ENCODE results near the gene WWOX. TPM values are rescaled to one million over a fixed set of nuclear protein-coding genes. Genes with fewer than 3 reads are reported as not detected.
"Not testable (repeated sequence)": the region's sequence is repeated elsewhere in the genome, so short reads cannot be mapped to it uniquely, and the experiment has no call there.

The WWOX gene
- total and polyA plus RNA-seq, 2 donors (not counting 1 experiment from before 2014, with no cell fraction given) = 10.5 to 42.3 TPM

GRCh38 chr16:78690510-78690909 lies 591.1 kb downstream of the WWOX start:
- WGBS (ENCODE audit: insufficient coverage) = 96% methylated on average over 3 of the region's 4 CpGs
- H3K4me3 ChIP-seq (ENCODE audit: control extremely low read depth in 1 of 5, extremely low read depth in 1 of 5, insufficient read depth in 1 of 5, low read depth in 2 of 5, low read length in 4 of 5) = no peak overlapping the region

GRCh38 chr16:78691746-78692145 lies 592.3 kb downstream of the WWOX start:
- ATAC-seq (ENCODE audit: low read depth); CTCF ChIA-PET: not testable (repeated sequence)

More at GRCh38 chr16:78690510-78690909, 591.1 kb downstream of the WWOX start:
- H3K27ac Mint-ChIP-seq = no peak overlapping the region
- CTCF ChIA-PET = no interaction called here
- no peak overlapping the region for H2AFZ ChIP-seq (ENCODE audit: insufficient read depth, low read depth, low read length, poor library complexity, severe bottlenecking)
- DNase-seq (no peak), ATAC-seq (ENCODE audit: low read depth) (no peak)
- H3K4me3 Mint-ChIP-seq = no peak overlapping the region
- no peaks in the 10 kb centered on the region for H3K36me3 ChIP-seq (replicated peaks in 1 of 2; ENCODE audit: control extremely low read depth in 1 of 2, control insufficient read depth in 1 of 2, extremely low read depth in 1 of 2, insufficient read depth in 2 of 2, low read length in 1 of 2)
- peaks cover 0 to 3% (median 0%) of the 10 kb centered on the region in 3 donors for H3K9me3 ChIP-seq (ENCODE audit: control extremely low read depth in 1 of 3, control insufficient read depth in 2 of 3, insufficient read depth in 1 of 3, low read length in 2 of 3)
- POLR2A ChIA-PET = no interaction called here
- H3K27ac ChIP-seq (ENCODE audit: low read length in 2 of 2) = no peak overlapping the region
- no peak overlapping the region for H3K9ac ChIP-seq (ENCODE audit: low read length)
- H3K4me1 ChIP-seq (ENCODE audit: control insufficient read depth in 2 of 2, insufficient read depth in 2 of 2, low read length in 2 of 2) = no peaks in the 10 kb centered on the region
- no peaks in the 10 kb centered on the region for H3K27me3 Mint-ChIP-seq
- H3K27me3 ChIP-seq (replicated peaks in 1 of 4; ENCODE audit: control extremely low read depth in 1 of 4, control insufficient read depth in 3 of 4, insufficient read depth in 4 of 4, low read length in 3 of 4) = no peaks in the 10 kb centered on the region
- H3K9me3 Mint-ChIP-seq (ENCODE audit: insufficient read depth) = no peaks in the 10 kb centered on the region
- no peaks in the 10 kb centered on the region for H3K4me1 Mint-ChIP-seq
- H3K4me2 ChIP-seq (replicated peaks; ENCODE audit: low read depth, low read length, poor library complexity, severe bottlenecking) = no peak overlapping the region
- no peaks in the 10 kb centered on the region for H3K79me2 ChIP-seq (ENCODE audit: control insufficient read depth, insufficient read depth, low read length)
- no peaks in the 10 kb centered on the region for H4K20me1 ChIP-seq (ENCODE audit: control insufficient read depth, insufficient read depth, low read length, poor library complexity, severe bottlenecking)
- intact Hi-C loops (cut with micrococcal nuclease) = no loop called here
- TF ChIP-seq CTCF (IDR thresholded peaks at IDR 0.05) (no peak), EZH2 (IDR thresholded peaks at IDR 0.05; ENCODE audit: borderline replicate concordance, insufficient read depth, low read depth, low read length, poor library complexity, severe bottlenecking) (no peak)

More at GRCh38 chr16:78691746-78692145, 592.3 kb downstream of the WWOX start:
- H3K9me3 Mint-ChIP-seq (ENCODE audit: insufficient read depth); intact Hi-C loops (cut with micrococcal nuclease); H2AFZ ChIP-seq (ENCODE audit: insufficient read depth, low read depth, low read length, poor library complexity, severe bottlenecking); H4K20me1 ChIP-seq (ENCODE audit: control insufficient read depth, insufficient read depth, low read length, poor library complexity, severe bottlenecking); H3K27me3 ChIP-seq (replicated peaks in 1 of 4; ENCODE audit: control extremely low read depth in 1 of 4, control insufficient read depth in 3 of 4, insufficient read depth in 4 of 4, low read length in 3 of 4); H3K4me1 ChIP-seq (ENCODE audit: control insufficient read depth in 2 of 2, insufficient read depth in 2 of 2, low read length in 2 of 2); H3K9me3 ChIP-seq (ENCODE audit: control extremely low read depth in 1 of 3, control insufficient read depth in 2 of 3, insufficient read depth in 1 of 3, low read length in 2 of 3); H3K9ac ChIP-seq (ENCODE audit: low read length); H3K4me3 Mint-ChIP-seq; H3K27me3 Mint-ChIP-seq; H3K4me1 Mint-ChIP-seq; H3K36me3 ChIP-seq (replicated peaks in 1 of 2; ENCODE audit: control extremely low read depth in 1 of 2, control insufficient read depth in 1 of 2, extremely low read depth in 1 of 2, insufficient read depth in 2 of 2, low read length in 1 of 2); DNase-seq; H3K4me2 ChIP-seq (replicated peaks; ENCODE audit: low read depth, low read length, poor library complexity, severe bottlenecking); POLR2A ChIA-PET; H3K79me2 ChIP-seq (ENCODE audit: control insufficient read depth, insufficient read depth, low read length); H3K27ac ChIP-seq (ENCODE audit: low read length in 2 of 2); H3K27ac Mint-ChIP-seq; H3K4me3 ChIP-seq (ENCODE audit: control extremely low read depth in 1 of 5, extremely low read depth in 1 of 5, insufficient read depth in 1 of 5, low read depth in 2 of 5, low read length in 4 of 5): not testable (repeated sequence)
- WGBS (ENCODE audit: insufficient coverage) = no CpG with 5 or more reads among the region's 3 CpGs
